ENCODE results near the gene TMEM116.

DNA sequence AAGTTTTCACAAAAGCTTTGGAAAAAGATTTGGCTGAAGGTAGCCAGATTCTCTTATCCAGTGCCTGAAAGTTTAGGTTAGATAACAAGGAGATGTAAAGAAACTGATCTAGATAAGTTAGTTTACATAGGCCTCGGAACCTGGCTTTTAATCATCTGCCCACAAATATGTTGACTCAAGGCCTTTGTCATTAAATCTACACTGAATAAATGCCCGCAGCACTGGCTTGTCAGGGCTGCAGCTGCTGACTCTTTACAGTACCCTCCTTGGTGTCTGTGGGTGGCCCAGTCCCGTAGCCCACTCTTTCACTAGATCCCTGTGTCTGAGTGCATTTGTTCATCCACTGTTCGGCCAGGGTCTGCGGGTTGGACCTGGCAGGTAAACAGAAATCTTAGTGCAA lies 58.0 kb downstream of the TMEM116 start:
- TF ChIP-seq FOXM1 (IDR thresholded peaks at IDR 0.05; ENCODE audit: borderline replicate concordance, low read depth) (no peak), TAF1 (IDR thresholded peaks at IDR 0.05; ENCODE audit: low read depth) (no peak), TCF12 (IDR thresholded peaks at IDR 0.05; ENCODE audit: low read depth) (no peak)

All from Ishikawa (cell line).